ENCODE data around the gene UBE2K.
"Not testable (repeated sequence)": the region's sequence is repeated elsewhere in the genome, so short reads cannot be mapped to it uniquely, and the experiment has no call there.

- not testable (repeated sequence) for TF ChIP-seq CTCF, POLR2AphosphoS5 (IDR thresholded peaks at IDR 0.05)
These were observed 84.1 kb downstream of the UBE2K start for GRCh38 chr4:39781988-39782387.

Measured in esophagus muscularis mucosa (tissue), 3 donors.